ENCODE data around the gene NT5C1A. TPM values are rescaled to one million over a fixed set of nuclear protein-coding genes. Genes with fewer than 3 reads are reported as not detected.

Gene NT5C1A
- total and polyA plus RNA-seq, 5 donors from 2014 or later: 0.37 to 0.47 TPM; not detected in 3

DNA sequence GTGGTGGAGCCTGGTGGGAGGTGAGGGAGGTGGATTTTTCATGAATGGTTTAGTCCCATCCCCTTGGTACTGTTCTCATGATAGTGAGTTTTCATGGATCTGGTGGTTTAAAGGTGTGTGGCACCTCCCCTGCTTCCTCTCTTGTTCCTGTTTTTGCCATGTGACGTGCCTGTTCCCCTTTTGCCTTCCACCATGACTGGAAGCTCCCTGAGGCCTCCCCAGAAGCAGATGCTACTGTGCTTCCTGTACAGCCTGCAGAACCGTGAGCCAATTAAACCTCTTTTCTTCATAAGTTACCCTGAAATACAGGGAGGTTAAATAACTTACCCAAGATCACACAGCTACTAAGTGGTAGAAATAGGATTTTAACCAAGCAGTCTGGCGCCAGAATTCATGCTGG, 28.2 kb downstream of the NT5C1A start:
- H3K9me3 Mint-ChIP-seq: no peaks in the 10 kb centered on the region
- peaks cover 5% of the 10 kb centered on the region for H3K27me3 Mint-ChIP-seq
- ATAC-seq (ENCODE audit: low read depth in 2 of 2) (no peak), DNase-seq (no peak)
- Histone ChIP-seq H3K27ac (ENCODE audit: insufficient read depth, low read length, poor library complexity, severe bottlenecking) (no peak overlapping the region), H3K36me3 (ENCODE audit: control insufficient read depth, insufficient read depth, low read length) (no peaks in the 10 kb centered on the region), H3K4me1 (ENCODE audit: control insufficient read depth, insufficient read depth, low read length, poor library complexity, severe bottlenecking) (peaks cover 8% of the 10 kb centered on the region), H3K9me3 (ENCODE audit: control insufficient read depth in 2 of 2, low read length in 2 of 2) (no peaks in the 10 kb centered on the region), H3K27me3 (ENCODE audit: control insufficient read depth, insufficient read depth, low read length) (peaks cover 4% of the 10 kb centered on the region), H3K4me3 (ENCODE audit: low read depth, low read length) (no peak overlapping the region)
- H3K4me3 Mint-ChIP-seq: no peak overlapping the region
- peaks cover 0 to 6% (median 0%) of the 10 kb centered on the region in 4 donors for H3K4me1 Mint-ChIP-seq
- no peak overlapping the region for H3K27ac Mint-ChIP-seq
- H3K36me3 Mint-ChIP-seq: no peaks in the 10 kb centered on the region

DNA sequence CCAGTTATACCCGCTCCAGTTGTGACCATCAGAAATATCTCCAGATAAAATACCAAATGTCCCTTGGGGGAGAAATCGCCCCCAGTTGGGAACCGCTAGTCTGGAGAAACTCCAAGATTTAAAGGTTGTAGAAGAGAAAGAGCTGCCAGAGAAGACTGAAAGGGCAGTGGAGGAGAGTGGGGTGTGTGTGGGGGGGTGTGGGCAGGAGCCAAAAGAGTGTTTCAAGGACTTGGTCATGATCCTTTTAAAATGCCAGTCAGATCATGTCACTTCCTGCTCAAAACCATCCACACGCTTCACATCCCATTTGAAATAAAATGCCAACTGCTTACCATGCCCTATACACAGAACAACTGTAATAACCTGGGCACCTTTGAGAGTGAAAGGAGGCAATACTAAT, 29.1 kb downstream of the NT5C1A start:
- H3K36me3 Mint-ChIP-seq: no peaks in the 10 kb centered on the region
- H3K4me3 Mint-ChIP-seq: no peak overlapping the region
- H3K9me3 Mint-ChIP-seq: no peaks in the 10 kb centered on the region
- Histone ChIP-seq H3K4me1 (ENCODE audit: control insufficient read depth, insufficient read depth, low read length, poor library complexity, severe bottlenecking) (peaks cover 8% of the 10 kb centered on the region), H3K4me3 (ENCODE audit: low read depth, low read length) (no peak overlapping the region), H3K27ac (ENCODE audit: insufficient read depth, low read length, poor library complexity, severe bottlenecking) (no peak overlapping the region), H3K27me3 (ENCODE audit: control insufficient read depth, insufficient read depth, low read length) (peaks cover 7% of the 10 kb centered on the region), H3K9me3 (ENCODE audit: control insufficient read depth in 2 of 2, low read length in 2 of 2) (no peaks in the 10 kb centered on the region), H3K36me3 (ENCODE audit: control insufficient read depth, insufficient read depth, low read length) (no peaks in the 10 kb centered on the region)
- peaks cover 14% of the 10 kb centered on the region for H3K27me3 Mint-ChIP-seq
- peaks cover 0 to 6% (median 0%) of the 10 kb centered on the region in 4 donors for H3K4me1 Mint-ChIP-seq
- no peak overlapping the region for H3K27ac Mint-ChIP-seq
- ATAC-seq (ENCODE audit: low read depth in 2 of 2) (no peak), DNase-seq (no peak)

DNA sequence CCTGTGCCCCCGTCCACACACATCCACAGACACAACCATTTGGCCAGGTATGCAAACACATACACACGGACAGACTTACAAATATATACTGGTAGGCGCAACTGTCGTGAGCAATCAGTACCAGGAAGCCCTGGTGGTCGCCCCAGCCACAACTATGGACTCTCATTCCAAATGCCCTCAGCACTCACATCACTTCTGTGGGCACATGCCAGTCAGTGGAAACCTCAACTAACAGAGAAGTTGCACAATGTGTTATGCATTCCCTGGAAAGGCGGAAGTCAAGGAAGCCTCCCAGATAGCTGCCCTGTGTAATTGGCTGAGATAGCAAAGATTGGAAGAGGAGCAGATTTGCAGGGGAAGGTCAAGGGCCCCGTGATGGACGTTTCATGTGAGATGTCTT, 31.0 kb downstream of the NT5C1A start:
- H3K9me3 Mint-ChIP-seq: no peaks in the 10 kb centered on the region

DNA sequence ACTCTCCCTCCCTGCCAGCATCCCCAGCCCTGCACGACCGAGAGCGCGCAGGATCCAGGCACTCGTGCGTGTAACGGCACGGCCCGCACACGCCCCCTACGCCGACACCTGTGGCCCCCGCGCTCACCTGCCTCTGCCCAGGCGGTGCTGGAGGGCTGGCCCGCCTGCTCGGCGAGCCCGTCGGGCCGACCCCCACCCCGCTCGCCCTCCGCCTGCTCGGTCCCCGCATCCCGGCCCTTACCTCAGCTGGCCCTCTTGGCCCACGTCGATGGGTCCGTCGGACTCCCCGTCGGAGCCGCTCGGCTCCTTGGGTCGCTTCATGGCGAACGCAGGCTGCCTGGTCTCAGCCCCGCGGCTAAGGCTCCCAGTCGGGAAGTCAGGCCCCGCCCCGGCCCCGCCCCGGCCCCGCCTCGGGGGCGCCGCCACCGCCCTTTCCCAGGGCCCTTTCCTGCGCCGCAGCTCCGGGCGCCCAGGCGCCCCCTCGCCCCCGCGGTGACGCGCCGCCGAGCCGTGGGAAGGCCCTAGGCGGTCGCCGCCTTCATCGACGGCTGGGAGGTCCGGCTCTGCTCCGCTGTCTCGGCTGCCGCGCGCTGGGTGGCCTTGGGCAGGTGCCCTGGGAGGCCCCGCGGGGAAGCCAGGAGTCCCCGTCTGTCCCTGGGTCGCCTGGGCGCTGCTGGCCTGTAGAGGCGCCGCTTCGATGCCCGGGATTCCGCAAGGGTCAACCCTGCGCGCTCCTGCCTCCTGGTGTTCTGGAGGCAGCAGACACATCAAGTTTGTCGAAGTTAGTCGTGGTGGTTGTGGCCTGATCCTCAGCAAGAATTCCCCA, 32.4 kb downstream of the NT5C1A start, which contains the start of gene HEYL:
Gene HEYL (minus strand): TSS at position 339 of the 826 bp plus-strand sequence. CDS start 18 bp downstream, at position 321.
- ATAC-seq (ENCODE audit: low read depth in 2 of 2) (peak; percentile 53 to 68), DNase-seq (peak; percentile 13 to 42 (median 22))
- H3K4me3 Mint-ChIP-seq: peak within 1 kb of the TSS; percentile 48 to 74 (median 66)
- H3K36me3 Mint-ChIP-seq: peaks cover 1% of the 10 kb centered on the region
- Histone ChIP-seq H3K27me3 (ENCODE audit: control insufficient read depth, insufficient read depth, low read length) (peaks cover 9% of the 10 kb centered on the region), H3K27ac (ENCODE audit: insufficient read depth, low read length, poor library complexity, severe bottlenecking) (no peak within 1 kb of the TSS), H3K9me3 (ENCODE audit: control insufficient read depth in 2 of 2, low read length in 2 of 2) (no peaks in the 10 kb centered on the region), H3K36me3 (ENCODE audit: control insufficient read depth, insufficient read depth, low read length) (no peaks in the 10 kb centered on the region), H3K4me1 (ENCODE audit: control insufficient read depth, insufficient read depth, low read length, poor library complexity, severe bottlenecking) (peaks cover 8% of the 10 kb centered on the region), H3K4me3 (ENCODE audit: low read depth, low read length) (no peak within 1 kb of the TSS)
- H3K27ac Mint-ChIP-seq: peak within 1 kb of the TSS in 1 of 3 donors; percentile 65
- no peaks in the 10 kb centered on the region for H3K9me3 Mint-ChIP-seq
- peaks cover 0 to 6% (median 0%) of the 10 kb centered on the region in 4 donors for H3K4me1 Mint-ChIP-seq
- H3K27me3 Mint-ChIP-seq: peaks cover 27% of the 10 kb centered on the region

More for the DNA sequence above, 31.0 kb downstream of the NT5C1A start:
- Mint-ChIP-seq H3K36me3 (no peaks in the 10 kb centered on the region), H3K27ac (no peak overlapping the region), H3K27me3 (peaks cover 19% of the 10 kb centered on the region), H3K4me1 (peaks cover 0 to 6% (median 0%) of the 10 kb centered on the region in 4 donors), H3K4me3 (peak overlapping the region in 1 of 4 donors; percentile 59)
- peaks cover 8% of the 10 kb centered on the region for H3K4me1 ChIP-seq (ENCODE audit: control insufficient read depth, insufficient read depth, low read length, poor library complexity, severe bottlenecking)
- H3K27me3 ChIP-seq (ENCODE audit: control insufficient read depth, insufficient read depth, low read length): peaks cover 9% of the 10 kb centered on the region
- no peak overlapping the region for H3K27ac ChIP-seq (ENCODE audit: insufficient read depth, low read length, poor library complexity, severe bottlenecking)
- H3K9me3 ChIP-seq (ENCODE audit: control insufficient read depth in 2 of 2, low read length in 2 of 2): no peaks in the 10 kb centered on the region
- ATAC-seq (ENCODE audit: low read depth in 2 of 2) (no peak), DNase-seq (no peak)
- no peaks in the 10 kb centered on the region for H3K36me3 ChIP-seq (ENCODE audit: control insufficient read depth, insufficient read depth, low read length)
- no peak overlapping the region for H3K4me3 ChIP-seq (ENCODE audit: low read depth, low read length)

DNA sequence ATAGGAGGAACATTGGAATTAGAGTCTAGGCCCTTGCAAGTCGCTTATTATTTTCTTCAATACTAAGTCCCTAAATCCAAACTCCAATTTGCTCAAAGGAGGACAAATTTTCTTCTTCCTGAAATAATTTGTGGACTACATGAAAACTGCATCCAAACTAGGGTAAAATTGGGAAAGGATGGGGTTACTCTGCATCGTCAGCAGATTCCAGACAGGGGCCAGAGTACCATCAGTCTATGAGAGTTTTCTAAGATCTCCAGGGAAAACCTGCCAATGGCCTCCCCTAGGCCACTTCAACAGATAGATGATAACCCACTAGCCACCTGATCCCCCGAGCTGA, 33.0 kb downstream of the NT5C1A start:
- no peak for ATAC-seq (ENCODE audit: low read depth in 2 of 2)
- Histone ChIP-seq H3K4me1 (ENCODE audit: control insufficient read depth, insufficient read depth, low read length, poor library complexity, severe bottlenecking) (peaks cover 8% of the 10 kb centered on the region), H3K27me3 (ENCODE audit: control insufficient read depth, insufficient read depth, low read length) (peaks cover 9% of the 10 kb centered on the region), H3K36me3 (ENCODE audit: control insufficient read depth, insufficient read depth, low read length) (no peaks in the 10 kb centered on the region), H3K9me3 (ENCODE audit: control insufficient read depth in 2 of 2, low read length in 2 of 2) (no peaks in the 10 kb centered on the region), H3K4me3 (ENCODE audit: low read depth, low read length) (no peak overlapping the region), H3K27ac (ENCODE audit: insufficient read depth, low read length, poor library complexity, severe bottlenecking) (no peak overlapping the region)
- Mint-ChIP-seq H3K4me3 (peak overlapping the region in 2 of 4 donors; percentile 74), H3K27ac (peak overlapping the region in 1 of 3 donors; percentile 65), H3K9me3 (no peaks in the 10 kb centered on the region), H3K4me1 (peaks cover 0 to 6% (median 0%) of the 10 kb centered on the region in 4 donors), H3K36me3 (peaks cover 4% of the 10 kb centered on the region), H3K27me3 (peaks cover 32% of the 10 kb centered on the region)
- DNase-seq: no peak

DNA sequence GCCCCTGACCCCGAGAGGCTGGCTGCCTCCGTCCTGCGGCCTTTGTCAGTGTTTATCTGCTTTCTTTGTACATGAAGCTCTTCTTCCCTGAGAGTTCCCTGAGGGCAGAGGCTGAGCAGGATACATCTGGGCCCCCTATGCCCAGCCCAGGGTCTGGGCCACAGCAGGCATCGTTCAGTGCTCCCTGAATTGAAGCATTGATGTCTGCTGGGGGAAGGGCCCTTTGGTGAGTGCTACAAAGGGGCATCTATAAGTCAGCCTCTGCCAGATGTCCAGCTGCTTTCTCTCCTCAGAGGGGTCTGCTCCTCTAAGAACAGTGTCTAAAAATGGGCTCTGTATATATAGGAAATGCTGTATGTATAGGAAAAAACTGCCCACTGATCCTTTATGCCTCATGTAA, 34.5 kb downstream of the NT5C1A start:
- peaks cover 8% of the 10 kb centered on the region for H3K4me1 ChIP-seq (ENCODE audit: control insufficient read depth, insufficient read depth, low read length, poor library complexity, severe bottlenecking)
- no peak for ATAC-seq (ENCODE audit: low read depth in 2 of 2)
- peaks cover 36% of the 10 kb centered on the region for H3K27me3 Mint-ChIP-seq
- no peak overlapping the region for H3K27ac ChIP-seq (ENCODE audit: insufficient read depth, low read length, poor library complexity, severe bottlenecking)
- H3K36me3 Mint-ChIP-seq: peaks cover 4% of the 10 kb centered on the region
- no peak for DNase-seq
- no peaks in the 10 kb centered on the region for H3K9me3 Mint-ChIP-seq
- H3K4me1 Mint-ChIP-seq: peaks cover 0 to 10% (median 0%) of the 10 kb centered on the region in 4 donors
- no peak overlapping the region for H3K4me3 ChIP-seq (ENCODE audit: low read depth, low read length)
- no peak overlapping the region for H3K4me3 Mint-ChIP-seq
- no peaks in the 10 kb centered on the region for H3K36me3 ChIP-seq (ENCODE audit: control insufficient read depth, insufficient read depth, low read length)
- H3K9me3 ChIP-seq (ENCODE audit: control insufficient read depth in 2 of 2, low read length in 2 of 2): no peaks in the 10 kb centered on the region
- H3K27ac Mint-ChIP-seq: peak overlapping the region in 1 of 3 donors; percentile 67
- peaks cover 9% of the 10 kb centered on the region for H3K27me3 ChIP-seq (ENCODE audit: control insufficient read depth, insufficient read depth, low read length)

DNA sequence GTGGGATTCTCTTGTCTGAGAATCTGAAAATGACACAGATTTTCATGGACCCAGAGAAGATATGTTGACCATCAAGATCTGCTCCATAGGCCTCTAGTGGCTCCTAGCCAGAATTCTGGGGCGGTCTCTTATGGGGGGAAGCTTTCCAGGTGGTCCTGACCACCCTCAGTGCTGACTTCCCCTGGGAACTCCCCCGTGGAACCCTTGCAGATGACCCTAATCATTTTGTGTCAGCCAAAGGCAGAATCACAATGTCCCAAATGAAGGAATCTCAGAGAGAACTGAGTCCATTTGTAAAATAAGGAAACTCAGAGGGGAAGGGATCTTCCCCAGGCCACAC, 36.1 kb downstream of the NT5C1A start:
- H3K27ac Mint-ChIP-seq: no peak overlapping the region
- H3K4me3 Mint-ChIP-seq: no peak overlapping the region

More for the DNA sequence above, 36.1 kb downstream of the NT5C1A start:
- no peaks in the 10 kb centered on the region for H3K9me3 Mint-ChIP-seq
- H3K4me3 ChIP-seq (ENCODE audit: low read depth, low read length): no peak overlapping the region
- H3K36me3 Mint-ChIP-seq: peaks cover 4% of the 10 kb centered on the region
- peaks cover 9% of the 10 kb centered on the region for H3K27me3 ChIP-seq (ENCODE audit: control insufficient read depth, insufficient read depth, low read length)
- ATAC-seq (ENCODE audit: low read depth in 2 of 2) (no peak), DNase-seq (no peak)
- H3K4me1 Mint-ChIP-seq: peaks cover 0 to 22% (median 0%) of the 10 kb centered on the region in 4 donors
- H3K4me1 ChIP-seq (ENCODE audit: control insufficient read depth, insufficient read depth, low read length, poor library complexity, severe bottlenecking): peaks cover 8% of the 10 kb centered on the region
- no peak overlapping the region for H3K27ac ChIP-seq (ENCODE audit: insufficient read depth, low read length, poor library complexity, severe bottlenecking)
- H3K27me3 Mint-ChIP-seq: peaks cover 36% of the 10 kb centered on the region
- H3K36me3 ChIP-seq (ENCODE audit: control insufficient read depth, insufficient read depth, low read length): no peaks in the 10 kb centered on the region
- no peaks in the 10 kb centered on the region for H3K9me3 ChIP-seq (ENCODE audit: control insufficient read depth in 2 of 2, low read length in 2 of 2)
